ENCODE data around the gene BOLA1. TPM values are rescaled to one million over a fixed set of nuclear protein-coding genes. Genes with fewer than 3 reads are reported as not detected.
"Not testable (repeated sequence)": the region's sequence is repeated elsewhere in the genome, so short reads cannot be mapped to it uniquely, and the experiment has no call there.

The BOLA1 gene
- total and polyA plus RNA-seq, 2 experiments from 2014 or later, result 18.4 to 26.2 TPM

DNA sequence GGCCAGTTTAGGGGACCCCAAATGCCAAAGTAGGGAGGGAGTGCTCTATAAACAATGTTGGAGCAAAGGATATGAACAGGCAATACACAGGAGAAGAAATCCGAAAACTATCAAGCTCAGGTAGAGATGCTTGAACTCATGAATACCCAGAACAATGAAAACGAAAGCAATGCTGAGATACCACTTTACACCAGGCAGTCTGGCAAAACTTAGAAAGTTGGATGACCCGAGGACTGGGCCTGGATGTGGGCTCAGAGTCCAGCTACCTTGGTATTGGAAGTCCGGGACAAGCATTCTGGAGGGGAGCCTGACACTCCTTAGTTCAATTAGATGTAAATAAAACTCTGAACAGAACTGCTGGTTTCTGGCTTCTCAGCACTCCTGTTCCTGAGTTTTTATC is 26.3 kb upstream of the BOLA1 start:
- H3K79me2 ChIP-seq (replicated peaks; ENCODE audit: insufficient read depth); DNase-seq (ENCODE audit: low spot score); H4K20me1 ChIP-seq (replicated peaks; ENCODE audit: insufficient read depth); H2AFZ ChIP-seq; ATAC-seq; H3K36me3 ChIP-seq (ENCODE audit: insufficient read depth); H3K4me3 Mint-ChIP-seq; H3F3A ChIP-seq (replicated peaks; ENCODE audit: low read depth); H3K27me3 Mint-ChIP-seq (ENCODE audit: insufficient read depth, low read depth, poor library complexity); H3K27ac Mint-ChIP-seq; H3K9me3 Mint-ChIP-seq; H3K4me1 Mint-ChIP-seq; H3K9me2 ChIP-seq (ENCODE audit: insufficient read depth); H3K27ac ChIP-seq (ENCODE audit: low read depth); H3K4me1 ChIP-seq (ENCODE audit: insufficient read depth); H3K36me3 Mint-ChIP-seq (ENCODE audit: low read depth); H3K4me2 ChIP-seq; H3K27me3 ChIP-seq (ENCODE audit: insufficient read depth); H3K4me3 ChIP-seq: not testable (repeated sequence)

GRCh38 chr1:149877211-149877946 is 22.0 kb upstream of the BOLA1 start:
- Histone ChIP-seq H4K20me1 (replicated peaks; ENCODE audit: insufficient read depth) (no peaks in the 10 kb centered on the region), H3K27ac (ENCODE audit: low read depth) (no peak overlapping the region), H3K4me3 (no peak overlapping the region), H3K27me3 (ENCODE audit: insufficient read depth) (no peaks in the 10 kb centered on the region), H3F3A (replicated peaks; ENCODE audit: low read depth) (no peaks in the 10 kb centered on the region), H3K4me1 (ENCODE audit: insufficient read depth) (no peaks in the 10 kb centered on the region), H2AFZ (no peak overlapping the region; the same call in 1 of the 2 replicates), H3K4me2 (no peak overlapping the region), H3K36me3 (ENCODE audit: insufficient read depth) (no peaks in the 10 kb centered on the region), H3K9me2 (ENCODE audit: insufficient read depth) (no peaks in the 10 kb centered on the region), H3K79me2 (replicated peaks; ENCODE audit: insufficient read depth) (no peaks in the 10 kb centered on the region)
- H3K9me3 Mint-ChIP-seq, result no peaks in the 10 kb centered on the region
- no peaks in the 10 kb centered on the region for H3K36me3 Mint-ChIP-seq (ENCODE audit: low read depth)
- no peak overlapping the region for H3K4me3 Mint-ChIP-seq
- H3K27ac Mint-ChIP-seq, result no peak overlapping the region
- DNase-seq (ENCODE audit: low spot score) (no peak), ATAC-seq (no peak)
- TF ChIP-seq EZH2 (IDR thresholded peaks at IDR 0.05; ENCODE audit: low read depth, unreplicated experiment) (no peak), NANOG (IDR thresholded peaks at IDR 0.05; ENCODE audit: borderline replicate concordance) (no peak), STAT1 (IDR thresholded peaks at IDR 0.05; ENCODE audit: unreplicated experiment) (no peak), JUNB (IDR thresholded peaks at IDR 0.05; ENCODE audit: unreplicated experiment) (no peak), CTCF (conservative IDR thresholded peaks at IDR 0.05; ENCODE audit: low read depth in 2 of 2) (no peak), CREB1 (CRISPR knock-in tag; IDR thresholded peaks at IDR 0.05; ENCODE audit: low read depth) (no peak)
- TF ChIP-seq, protein P1, sequence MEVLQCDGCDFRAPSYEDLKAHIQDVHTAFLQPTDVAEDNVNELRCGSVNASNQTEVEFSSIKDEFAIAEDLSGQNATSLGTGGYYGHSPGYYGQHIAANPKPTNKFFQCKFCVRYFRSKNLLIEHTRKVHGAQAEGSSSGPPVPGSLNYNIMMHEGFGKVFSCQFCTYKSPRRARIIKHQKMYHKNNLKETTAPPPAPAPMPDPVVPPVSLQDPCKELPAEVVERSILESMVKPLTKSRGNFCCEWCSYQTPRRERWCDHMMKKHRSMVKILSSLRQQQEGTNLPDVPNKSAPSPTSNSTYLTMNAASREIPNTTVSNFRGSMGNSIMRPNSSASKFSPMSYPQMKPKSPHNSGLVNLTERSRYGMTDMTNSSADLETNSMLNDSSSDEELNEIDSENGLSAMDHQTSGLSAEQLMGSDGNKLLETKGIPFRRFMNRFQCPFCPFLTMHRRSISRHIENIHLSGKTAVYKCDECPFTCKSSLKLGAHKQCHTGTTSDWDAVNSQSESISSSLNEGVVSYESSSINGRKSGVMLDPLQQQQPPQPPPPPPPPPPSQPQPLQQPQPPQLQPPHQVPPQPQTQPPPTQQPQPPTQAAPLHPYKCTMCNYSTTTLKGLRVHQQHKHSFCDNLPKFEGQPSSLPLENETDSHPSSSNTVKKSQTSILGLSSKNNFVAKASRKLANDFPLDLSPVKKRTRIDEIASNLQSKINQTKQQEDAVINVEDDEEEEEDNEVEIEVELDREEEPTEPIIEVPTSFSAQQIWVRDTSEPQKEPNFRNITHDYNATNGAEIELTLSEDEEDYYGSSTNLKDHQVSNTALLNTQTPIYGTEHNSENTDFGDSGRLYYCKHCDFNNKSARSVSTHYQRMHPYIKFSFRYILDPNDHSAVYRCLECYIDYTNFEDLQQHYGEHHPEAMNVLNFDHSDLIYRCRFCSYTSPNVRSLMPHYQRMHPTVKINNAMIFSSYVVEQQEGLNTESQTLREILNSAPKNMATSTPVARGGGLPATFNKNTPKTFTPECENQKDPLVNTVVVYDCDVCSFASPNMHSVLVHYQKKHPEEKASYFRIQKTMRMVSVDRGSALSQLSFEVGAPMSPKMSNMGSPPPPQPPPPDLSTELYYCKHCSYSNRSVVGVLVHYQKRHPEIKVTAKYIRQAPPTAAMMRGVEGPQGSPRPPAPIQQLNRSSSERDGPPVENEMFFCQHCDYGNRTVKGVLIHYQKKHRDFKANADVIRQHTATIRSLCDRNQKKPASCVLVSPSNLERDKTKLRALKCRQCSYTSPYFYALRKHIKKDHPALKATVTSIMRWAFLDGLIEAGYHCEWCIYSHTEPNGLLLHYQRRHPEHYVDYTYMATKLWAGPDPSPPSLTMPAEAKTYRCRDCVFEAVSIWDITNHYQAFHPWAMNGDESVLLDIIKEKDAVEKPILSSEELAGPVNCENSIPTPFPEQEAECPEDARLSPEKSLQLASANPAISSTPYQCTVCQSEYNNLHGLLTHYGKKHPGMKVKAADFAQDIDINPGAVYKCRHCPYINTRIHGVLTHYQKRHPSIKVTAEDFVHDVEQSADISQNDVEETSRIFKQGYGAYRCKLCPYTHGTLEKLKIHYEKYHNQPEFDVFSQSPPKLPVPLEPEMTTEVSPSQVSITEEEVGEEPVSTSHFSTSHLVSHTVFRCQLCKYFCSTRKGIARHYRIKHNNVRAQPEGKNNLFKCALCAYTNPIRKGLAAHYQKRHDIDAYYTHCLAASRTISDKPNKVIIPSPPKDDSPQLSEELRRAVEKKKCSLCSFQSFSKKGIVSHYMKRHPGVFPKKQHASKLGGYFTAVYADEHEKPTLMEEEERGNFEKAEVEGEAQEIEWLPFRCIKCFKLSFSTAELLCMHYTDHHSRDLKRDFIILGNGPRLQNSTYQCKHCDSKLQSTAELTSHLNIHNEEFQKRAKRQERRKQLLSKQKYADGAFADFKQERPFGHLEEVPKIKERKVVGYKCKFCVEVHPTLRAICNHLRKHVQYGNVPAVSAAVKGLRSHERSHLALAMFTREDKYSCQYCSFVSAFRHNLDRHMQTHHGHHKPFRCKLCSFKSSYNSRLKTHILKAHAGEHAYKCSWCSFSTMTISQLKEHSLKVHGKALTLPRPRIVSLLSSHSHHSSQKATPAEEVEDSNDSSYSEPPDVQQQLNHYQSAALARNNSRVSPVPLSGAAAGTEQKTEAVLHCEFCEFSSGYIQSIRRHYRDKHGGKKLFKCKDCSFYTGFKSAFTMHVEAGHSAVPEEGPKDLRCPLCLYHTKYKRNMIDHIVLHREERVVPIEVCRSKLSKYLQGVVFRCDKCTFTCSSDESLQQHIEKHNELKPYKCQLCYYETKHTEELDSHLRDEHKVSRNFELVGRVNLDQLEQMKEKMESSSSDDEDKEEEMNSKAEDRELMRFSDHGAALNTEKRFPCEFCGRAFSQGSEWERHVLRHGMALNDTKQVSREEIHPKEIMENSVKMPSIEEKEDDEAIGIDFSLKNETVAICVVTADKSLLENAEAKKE (CRISPR knock-in tag; IDR thresholded peaks at IDR 0.05), result no peak
- TF ChIP-seq, protein P2, sequence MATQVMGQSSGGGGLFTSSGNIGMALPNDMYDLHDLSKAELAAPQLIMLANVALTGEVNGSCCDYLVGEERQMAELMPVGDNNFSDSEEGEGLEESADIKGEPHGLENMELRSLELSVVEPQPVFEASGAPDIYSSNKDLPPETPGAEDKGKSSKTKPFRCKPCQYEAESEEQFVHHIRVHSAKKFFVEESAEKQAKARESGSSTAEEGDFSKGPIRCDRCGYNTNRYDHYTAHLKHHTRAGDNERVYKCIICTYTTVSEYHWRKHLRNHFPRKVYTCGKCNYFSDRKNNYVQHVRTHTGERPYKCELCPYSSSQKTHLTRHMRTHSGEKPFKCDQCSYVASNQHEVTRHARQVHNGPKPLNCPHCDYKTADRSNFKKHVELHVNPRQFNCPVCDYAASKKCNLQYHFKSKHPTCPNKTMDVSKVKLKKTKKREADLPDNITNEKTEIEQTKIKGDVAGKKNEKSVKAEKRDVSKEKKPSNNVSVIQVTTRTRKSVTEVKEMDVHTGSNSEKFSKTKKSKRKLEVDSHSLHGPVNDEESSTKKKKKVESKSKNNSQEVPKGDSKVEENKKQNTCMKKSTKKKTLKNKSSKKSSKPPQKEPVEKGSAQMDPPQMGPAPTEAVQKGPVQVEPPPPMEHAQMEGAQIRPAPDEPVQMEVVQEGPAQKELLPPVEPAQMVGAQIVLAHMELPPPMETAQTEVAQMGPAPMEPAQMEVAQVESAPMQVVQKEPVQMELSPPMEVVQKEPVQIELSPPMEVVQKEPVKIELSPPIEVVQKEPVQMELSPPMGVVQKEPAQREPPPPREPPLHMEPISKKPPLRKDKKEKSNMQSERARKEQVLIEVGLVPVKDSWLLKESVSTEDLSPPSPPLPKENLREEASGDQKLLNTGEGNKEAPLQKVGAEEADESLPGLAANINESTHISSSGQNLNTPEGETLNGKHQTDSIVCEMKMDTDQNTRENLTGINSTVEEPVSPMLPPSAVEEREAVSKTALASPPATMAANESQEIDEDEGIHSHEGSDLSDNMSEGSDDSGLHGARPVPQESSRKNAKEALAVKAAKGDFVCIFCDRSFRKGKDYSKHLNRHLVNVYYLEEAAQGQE (IDR thresholded peaks at IDR 0.05; ENCODE audit: unreplicated experiment), result no peak
- H3K27me3 Mint-ChIP-seq (ENCODE audit: insufficient read depth, low read depth, poor library complexity), result no peaks in the 10 kb centered on the region
- H3K4me1 Mint-ChIP-seq, result no peaks in the 10 kb centered on the region
